ENCODE measurements around the gene SEMA3F.

SEMA3F gene

GRCh38 chr3:50155891-50156290, 767 bp downstream of the SEMA3F start:
- DNase-seq (ENCODE audit: low read depth in 2 of 2), result no peak

DNA sequence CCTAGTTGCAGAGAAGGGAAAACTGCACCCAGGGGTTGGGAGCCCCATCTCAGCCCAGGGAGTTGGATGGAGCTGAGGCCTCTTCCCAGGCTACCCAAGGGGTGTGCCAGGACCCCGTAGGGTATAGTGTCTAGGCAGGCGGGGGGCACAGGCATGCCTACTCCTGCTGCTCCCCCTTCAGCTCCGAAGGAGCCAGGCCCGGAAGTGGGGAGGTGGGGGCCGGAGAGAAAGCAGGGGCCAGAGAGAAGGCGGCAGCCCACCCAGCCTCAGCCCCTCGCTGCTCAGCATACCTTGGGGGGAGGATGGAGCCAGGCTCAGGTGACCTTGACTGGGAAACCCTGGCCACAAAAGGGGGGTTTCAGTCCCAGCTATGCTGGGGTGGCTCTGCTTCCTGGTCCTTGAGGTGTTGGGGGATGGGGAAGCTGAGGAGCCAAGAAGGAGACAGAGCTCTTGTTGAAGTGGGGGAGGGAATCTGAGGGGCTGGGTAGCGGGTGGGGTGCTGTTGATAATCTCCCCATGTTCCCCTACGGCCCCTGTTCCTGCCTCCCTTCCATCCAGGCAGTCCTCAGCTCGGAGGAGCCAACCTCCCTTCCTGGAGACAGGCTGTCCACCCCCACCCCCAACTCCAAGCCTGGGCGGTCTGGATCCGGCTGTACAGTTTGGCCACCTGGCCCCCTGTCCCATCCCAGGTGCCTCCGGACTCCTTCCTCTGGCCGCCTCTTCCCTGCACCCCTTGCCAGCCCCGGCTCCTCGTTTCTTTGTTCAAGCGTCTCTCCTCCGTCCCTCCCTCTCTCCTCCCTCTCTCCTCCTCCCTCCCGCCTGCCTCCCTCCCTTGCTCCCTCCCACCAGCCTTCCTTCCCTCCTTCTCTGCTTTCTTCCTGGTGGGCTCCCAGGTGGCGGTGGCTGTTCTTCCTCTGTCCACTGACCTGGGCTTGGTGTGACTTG, 1.7 kb downstream of the SEMA3F start:
- no peak for DNase-seq (ENCODE audit: low read depth in 2 of 2)

GRCh38 chr3:50157827-50158529, 2.9 kb downstream of the SEMA3F start:
- DNase-seq (ENCODE audit: low read depth in 2 of 2), result no peak

GRCh38 chr3:50158530-50159146, 3.5 kb downstream of the SEMA3F start:
- DNase-seq (ENCODE audit: low read depth in 2 of 2), result no peak

GRCh38 chr3:50160561-50160983, 5.4 kb downstream of the SEMA3F start:
- DNase-seq (ENCODE audit: low read depth in 2 of 2), result no peak

DNA sequence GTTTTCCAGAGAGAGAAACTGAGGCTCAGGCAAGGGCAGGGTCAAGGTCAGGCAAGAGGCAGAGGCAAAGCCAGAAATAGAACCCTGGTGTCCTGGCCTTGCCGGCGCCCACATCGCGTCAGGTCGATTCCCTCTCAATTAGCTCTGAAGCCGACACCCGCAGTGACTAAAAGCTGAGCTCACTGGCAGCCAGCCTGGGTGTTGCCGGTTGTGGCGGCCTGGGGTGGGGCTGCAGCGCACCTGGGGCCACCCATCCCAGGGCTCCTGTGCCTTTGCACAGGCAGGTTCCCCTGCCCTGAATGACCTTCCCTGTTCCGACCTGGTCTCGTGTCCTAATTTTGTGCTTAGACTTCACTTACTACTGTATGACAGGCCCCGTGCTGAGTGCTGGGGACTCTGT, 6.2 kb downstream of the SEMA3F start:
- DNase-seq (ENCODE audit: low read depth in 2 of 2), result no peak

- DNase-seq (ENCODE audit: low read depth in 2 of 2), result no peak
Measured at GRCh38 chr3:50162034-50162883, 7.1 kb downstream of the SEMA3F start.

DNA sequence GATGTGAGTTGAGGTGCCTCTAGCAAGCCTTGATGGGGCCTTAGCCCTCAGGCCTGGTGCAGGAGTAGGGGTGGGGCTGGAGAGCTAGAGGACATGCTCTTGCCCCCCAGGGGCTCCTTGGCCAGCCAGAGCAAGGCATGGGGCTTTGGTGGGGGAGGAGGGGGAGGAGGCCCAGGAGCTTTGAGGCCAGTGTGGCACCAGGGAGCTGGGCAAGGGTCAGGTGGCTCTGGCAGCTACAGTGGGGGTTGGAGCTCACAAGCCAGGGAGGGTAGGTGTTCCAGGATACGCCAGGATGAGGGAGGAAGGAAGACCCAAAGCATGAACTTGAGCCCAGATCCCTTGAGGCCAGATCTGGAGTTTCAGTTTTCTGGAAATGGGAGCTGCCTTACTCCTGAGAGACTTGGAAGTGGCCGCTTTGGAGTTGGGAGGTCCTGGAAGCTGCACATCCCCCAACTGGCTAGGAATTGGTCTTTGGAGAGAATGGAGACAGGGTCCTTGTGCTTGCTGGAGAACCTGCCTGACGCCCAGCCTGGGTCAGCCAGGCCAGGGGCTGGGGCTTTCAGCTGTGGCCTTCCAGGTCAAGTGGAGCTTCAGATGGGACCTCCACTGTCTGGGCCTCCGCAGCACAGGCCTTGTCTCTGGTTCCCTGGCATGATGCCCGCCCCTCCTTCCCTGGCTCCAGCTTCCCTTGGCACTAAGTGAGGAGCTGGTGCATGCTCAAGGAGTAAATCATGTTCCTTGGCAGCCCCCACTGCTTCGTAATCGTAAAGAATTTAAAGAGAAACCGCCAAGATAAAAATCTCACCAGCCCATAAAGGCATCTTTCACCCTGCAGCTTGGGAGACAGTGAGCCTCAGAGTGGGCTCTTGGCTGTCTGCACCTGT, 8.7 kb downstream of the SEMA3F start:
- DNase-seq (ENCODE audit: low read depth in 2 of 2), result no peak

- no peak for DNase-seq (ENCODE audit: low read depth in 2 of 2)
Measured at GRCh38 chr3:50164481-50164880, 9.4 kb downstream of the SEMA3F start.

DNA sequence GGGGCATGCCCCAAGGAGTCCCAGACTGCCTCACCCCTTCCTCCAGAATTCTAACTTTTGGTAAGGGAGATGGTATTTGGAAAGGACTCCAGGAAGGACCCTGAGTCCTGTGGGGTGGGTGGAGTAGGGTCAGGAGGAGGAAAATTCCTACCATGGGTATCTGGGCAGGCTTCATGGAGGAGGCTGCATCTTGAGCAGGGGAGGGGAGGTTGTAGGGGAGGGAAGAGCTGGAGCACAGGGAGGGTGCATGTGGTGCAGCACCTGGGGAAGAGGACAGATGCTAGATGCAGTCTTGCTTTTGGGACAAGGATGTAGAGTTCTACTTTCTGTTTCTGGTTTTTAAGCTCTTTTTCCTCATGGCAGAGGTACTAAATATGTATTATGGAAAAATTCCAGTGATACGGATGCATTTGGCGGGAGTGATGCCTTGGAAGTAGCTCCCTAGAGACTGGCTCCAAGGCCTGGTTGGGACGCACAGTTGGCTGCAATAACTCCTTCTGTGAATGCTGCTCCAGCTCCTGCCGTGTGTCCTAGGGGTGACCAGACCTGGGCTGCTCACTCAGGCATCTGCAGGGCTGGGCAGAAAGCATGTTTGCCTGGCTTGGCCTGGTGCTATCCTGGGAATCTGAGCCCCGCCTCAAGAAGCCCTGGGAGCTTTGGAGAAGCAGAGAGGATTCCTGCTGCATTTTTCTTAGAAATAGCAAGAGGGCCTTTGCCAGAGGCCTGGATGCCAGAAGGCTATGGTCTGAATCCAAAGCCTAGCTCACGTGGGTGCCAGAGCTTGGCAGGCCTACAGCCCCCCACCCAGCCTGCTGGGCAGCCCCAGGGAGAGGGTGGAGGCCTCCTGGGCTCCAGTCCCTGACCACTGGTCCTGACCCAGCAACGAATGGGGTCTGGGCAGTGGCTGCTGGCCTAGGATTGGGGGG, 10.1 kb downstream of the SEMA3F start:
- no peak for DNase-seq (ENCODE audit: low read depth in 2 of 2)

GRCh38 chr3:50165910-50166538, 10.9 kb downstream of the SEMA3F start:
- DNase-seq (ENCODE audit: low read depth in 2 of 2), result no peak

- DNase-seq (ENCODE audit: low read depth in 2 of 2), result no peak
Measured at GRCh38 chr3:50166620-50167019, 11.5 kb downstream of the SEMA3F start.

- DNase-seq (ENCODE audit: low read depth in 2 of 2), result no peak
Measured at GRCh38 chr3:50167069-50167840, 12.1 kb downstream of the SEMA3F start.

DNA sequence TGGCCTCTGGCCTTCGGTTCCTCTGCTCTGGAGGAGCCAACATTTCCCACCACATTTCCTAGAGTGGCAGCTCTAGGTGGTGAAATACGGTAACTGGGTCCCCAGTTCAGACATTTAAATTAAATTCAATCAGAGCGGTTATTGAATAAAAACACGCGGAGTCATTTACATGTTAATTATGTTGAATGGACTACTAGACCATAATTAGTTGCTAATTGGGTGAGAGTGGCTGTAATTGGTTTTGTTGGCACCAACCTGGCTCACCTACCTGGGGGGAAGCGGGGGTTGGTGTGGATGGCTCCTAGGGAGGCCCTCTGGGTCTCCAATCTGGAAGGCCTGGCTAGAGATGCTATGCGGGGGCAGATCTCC, 12.7 kb downstream of the SEMA3F start:
- no peak for DNase-seq (ENCODE audit: low read depth in 2 of 2)

DNA sequence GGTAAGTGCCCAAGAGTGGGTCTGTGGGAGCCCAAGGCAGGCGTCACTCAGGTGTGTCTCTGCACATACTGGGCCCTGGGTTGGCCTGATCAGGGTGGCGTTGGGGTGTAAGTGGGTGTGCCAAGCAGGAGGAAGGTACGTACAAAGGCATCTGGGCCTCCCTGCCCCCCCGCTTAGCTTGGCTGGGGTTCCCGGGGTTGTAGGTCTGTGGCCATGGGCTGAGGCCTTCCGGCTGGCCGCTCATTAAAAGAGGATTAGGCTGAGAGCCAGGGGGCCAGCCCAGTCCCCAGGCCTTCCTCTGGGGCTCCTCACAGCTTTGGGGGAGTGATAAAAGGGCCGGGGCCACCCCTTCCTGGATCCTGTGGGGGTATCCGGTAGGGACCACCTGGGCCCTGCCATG, 13.3 kb downstream of the SEMA3F start:
- DNase-seq (ENCODE audit: low read depth in 2 of 2), result no peak

DNA sequence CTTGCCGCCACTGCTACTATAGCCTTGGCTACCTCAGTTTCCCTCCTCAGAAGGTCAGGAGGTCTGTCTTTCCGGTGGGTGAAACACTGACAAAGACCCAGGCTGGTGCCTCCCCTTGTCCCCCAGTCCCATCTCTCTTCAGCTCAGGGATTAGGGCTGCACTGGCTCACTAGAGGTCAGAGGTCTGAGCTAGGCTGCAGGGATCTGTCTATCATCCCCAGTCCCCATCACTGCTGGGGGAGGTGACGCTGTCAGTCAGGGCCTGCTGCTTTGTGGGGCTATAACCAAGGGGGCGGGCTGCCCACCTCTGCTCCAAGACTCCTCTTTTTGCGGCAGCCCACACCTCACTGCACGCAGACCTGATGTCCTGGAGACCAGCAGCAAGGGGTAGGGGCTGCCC, 13.7 kb downstream of the SEMA3F start:
- no peak for DNase-seq (ENCODE audit: low read depth in 2 of 2)

- DNase-seq (ENCODE audit: low read depth in 2 of 2), result no peak
Measured at GRCh38 chr3:50169232-50169832, 14.2 kb downstream of the SEMA3F start.

GRCh38 chr3:50169858-50170257, 14.7 kb downstream of the SEMA3F start:
- no peak for DNase-seq (ENCODE audit: low read depth in 2 of 2)
